GM19351 (cell line): ENCODE results near the gene IL1RL1.

ENCODE experiments used
- ATAC-seq: cut with Tn5 transposase; IDR thresholded peaks from one replicate; pipeline ENCODE4 v1.9.1; 2021; ENCODE audit warnings: mild to moderate bottlenecking, moderate library complexity; ENCODE audit not compliant: unreplicated experiment

The IL1RL1 gene

GRCh38 chr2:102310964-102311640, at the start of gene IL1RL1:
TSS of gene IL1RL1 (plus strand) at chr2:102311563. CDS start at chr2:102338265, 26,702 bp downstream.
- no peak for ATAC-seq

DNA sequence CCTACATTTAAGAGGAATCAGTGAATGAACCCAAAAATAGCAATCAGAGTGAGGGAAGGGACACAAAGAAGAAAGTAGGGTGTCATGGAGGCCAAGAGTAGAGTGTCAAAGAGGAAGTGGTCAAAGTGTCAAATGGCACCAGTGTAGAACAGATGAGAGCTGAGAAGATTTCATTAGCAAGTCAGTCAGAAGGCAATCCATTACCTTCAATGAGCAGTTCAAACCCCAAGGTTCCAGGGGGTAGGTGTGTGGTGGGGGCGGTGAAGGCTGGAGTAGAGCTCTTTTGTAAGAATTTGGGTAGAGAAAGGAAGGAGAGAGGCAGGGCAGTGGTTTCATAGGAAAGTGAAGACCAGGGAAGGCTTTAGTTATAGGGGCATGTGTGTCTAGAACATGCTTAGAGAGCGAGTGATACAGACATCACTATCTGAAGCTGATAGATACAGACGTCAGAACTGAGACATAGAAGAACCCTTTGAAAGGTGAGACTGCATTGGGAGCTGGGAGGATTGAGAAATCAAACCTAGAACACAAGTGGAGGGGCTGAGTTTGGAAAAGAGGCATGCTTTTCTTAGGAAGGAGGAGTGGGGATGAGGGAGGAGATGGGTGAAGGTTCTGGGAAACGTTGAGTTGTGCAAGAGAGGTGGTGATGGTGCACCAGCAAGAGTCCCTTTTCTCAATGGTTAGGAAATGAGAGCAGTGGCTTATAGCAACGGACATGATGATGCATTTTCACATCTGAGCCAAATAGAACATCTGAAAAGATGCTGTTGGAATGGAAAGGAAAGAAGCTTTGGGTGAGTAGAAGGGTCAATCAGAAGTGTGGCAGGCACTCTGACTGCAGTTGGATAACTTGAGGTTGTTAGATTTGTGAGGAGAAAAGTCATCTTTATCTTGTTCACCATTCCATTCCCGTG, 48.9 kb upstream of the IL1RL1 start:
- ATAC-seq: no peak

DNA sequence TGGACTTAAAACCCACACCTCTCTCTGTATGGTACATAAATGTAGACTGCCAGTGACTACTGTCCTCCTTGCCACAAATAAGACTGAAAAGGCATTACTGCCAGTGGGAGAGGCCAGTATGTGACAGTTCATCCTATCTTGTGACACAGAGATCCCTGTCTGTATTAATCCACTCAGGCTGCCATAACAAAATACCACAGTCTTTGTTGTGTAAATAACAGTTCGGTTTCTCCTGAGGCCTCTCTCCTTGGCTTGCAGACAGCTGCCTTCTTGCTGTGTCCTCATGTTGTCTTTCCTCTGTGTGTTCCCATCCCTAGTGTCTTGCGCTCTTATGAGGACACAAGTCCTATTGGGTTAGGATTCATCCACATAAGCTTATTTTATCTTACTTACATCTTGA, 46.4 kb upstream of the IL1RL1 start:
- ATAC-seq: no peak

GRCh38 chr2:102266204-102266603, 45.2 kb upstream of the IL1RL1 start:
- no peak for ATAC-seq

DNA sequence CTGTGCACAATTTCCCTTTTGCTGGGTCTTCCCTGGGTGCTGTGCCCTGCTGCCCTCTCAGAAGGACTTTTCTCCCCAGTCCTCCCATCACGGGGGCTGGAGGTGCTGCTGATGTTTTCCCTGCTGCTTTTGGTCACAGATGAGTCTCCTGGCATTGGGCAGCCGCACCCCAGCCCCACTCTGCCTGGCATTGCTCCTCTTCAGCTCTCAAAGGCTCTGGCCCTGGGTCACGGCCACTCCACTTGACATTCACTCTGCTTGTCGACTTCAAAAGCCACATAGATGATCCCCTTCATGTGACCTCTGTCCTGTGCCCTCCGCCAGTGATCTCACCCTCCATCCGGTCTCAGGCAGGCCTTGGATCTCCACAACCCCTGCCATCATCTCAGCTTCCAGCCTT, 43.6 kb upstream of the IL1RL1 start:
- ATAC-seq: no peak

DNA sequence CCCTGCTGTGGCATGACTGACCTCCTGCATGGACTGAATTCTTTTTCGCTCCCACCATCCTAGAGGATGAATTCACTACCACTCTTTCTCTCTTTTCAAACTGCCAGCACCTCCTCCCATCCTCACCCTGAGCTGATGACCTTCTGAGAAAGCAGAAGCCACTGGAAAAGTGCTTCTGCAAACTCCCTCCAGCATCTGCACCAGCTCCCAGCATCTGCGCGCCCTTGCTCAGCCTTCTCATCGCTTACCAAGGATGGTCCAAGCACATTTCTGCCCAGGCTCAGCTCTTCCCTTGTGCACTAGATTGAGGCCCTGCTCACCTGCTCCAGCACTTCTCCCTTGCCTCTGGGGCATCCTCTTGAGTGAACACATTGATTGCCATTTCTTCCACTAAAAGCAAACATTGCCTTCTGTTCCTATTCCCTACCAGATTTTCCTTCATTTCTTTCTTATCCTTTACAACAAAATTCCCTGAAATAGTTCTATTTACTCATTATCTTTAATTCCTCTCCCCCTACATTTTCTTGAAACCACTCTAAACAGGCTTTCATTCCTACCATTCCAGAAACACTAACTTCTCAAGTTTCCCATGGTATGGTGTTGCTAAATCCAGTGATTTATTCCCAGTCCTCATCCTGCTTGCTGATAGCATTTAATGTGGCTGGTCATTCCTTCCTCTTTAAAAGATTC, 42.7 kb upstream of the IL1RL1 start:
- no peak for ATAC-seq

DNA sequence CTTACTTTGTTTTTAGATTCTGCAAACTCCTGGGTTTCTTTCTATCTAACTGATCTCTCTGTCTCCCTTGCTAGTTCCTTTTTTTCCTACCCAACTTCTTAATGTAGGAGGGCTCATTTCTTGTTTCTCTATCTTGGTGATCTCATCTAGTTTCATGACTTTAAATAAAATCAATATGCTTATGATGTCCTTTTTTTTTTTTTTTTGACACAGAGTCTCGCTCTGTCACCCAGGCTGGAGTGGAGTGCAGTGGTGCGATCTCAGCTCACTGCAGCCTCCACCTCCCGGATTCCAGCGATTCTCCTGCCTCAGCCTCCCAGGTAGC, 42.2 kb upstream of the IL1RL1 start:
- no peak for ATAC-seq

DNA sequence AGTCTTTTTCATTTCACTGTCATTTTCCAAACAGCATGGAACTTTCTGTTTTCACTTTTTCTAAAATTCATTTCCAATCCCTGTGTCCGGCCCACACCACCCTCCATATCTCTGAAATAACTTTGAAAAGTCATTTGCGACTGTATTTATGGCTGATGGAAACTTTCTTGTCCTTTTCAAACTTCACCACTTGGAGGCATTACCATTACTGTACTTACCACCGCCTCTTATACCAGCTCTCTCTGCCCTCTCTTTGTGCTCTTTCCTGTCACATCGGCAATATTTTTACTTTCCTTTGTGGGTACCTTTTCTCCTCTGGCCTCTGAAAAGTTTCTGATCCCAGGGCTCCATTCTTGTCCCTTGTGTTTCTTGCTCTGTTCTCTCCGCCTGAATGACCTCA, 39.5 kb upstream of the IL1RL1 start:
- no peak for ATAC-seq

- no peak for ATAC-seq
These were observed 37.6 kb upstream of the IL1RL1 start for GRCh38 chr2:102273619-102274211.

- no peak for ATAC-seq
These were observed 34.7 kb upstream of the IL1RL1 start for GRCh38 chr2:102276549-102277201.

DNA sequence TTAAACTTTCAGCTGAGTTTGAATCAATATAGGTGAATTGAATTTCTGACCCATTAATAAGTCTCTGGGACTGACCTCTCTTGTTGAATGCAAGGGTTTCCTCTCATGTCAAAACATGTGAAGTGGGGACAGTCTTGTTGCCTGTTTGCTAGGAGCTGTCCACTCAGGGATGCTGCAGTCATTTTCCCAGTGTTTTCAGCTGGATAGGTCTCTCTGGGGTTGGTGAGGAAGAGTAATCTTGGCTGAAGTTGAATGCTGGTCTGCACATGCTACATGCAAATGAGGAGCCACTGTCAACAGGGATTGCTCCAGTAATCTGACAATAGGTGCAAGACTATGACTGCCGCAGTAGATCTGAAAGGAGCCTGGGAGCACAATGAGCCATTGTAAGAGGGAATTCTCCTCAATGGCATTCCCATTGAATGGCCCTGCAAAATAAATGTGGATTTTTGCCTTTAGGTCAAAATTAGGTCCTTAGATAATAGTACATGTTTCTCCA, 34.1 kb upstream of the IL1RL1 start:
- no peak for ATAC-seq

DNA sequence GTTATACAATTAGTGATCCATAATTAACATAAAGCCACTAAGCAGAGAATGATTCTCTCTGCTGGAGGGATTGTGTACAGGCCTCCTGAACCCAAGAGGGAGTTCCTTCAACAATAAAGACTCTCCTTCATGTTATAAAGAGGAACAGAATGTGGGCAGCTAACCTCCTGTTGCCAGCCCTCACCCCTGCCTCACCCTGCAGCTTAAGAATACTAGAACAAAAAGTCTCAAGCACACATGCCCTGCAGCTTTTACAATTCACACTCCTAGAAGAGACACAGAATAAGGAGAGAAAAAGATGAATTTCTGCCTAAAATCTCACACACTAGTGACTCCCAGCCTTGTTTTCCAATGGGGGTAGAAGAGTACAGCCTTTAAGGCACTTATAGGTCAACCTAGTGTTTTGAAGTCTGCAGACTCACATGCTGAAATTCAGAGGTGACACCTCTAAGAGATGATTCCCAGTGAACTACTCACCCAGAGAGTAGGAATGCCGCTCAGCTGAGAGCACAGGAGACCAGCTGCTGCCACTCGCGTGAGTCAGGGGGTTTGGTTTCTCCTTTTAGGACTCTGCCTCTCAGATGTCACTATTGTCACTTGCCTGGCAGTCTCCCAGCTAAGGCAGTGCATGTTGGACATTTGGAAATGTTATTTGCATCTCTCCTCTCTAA, 32.5 kb upstream of the IL1RL1 start:
- ATAC-seq: no peak

GRCh38 chr2:102279391-102279735, 32.0 kb upstream of the IL1RL1 start:
- no peak for ATAC-seq

- no peak for ATAC-seq
These were observed 28.7 kb upstream of the IL1RL1 start for GRCh38 chr2:102282678-102283091.

DNA sequence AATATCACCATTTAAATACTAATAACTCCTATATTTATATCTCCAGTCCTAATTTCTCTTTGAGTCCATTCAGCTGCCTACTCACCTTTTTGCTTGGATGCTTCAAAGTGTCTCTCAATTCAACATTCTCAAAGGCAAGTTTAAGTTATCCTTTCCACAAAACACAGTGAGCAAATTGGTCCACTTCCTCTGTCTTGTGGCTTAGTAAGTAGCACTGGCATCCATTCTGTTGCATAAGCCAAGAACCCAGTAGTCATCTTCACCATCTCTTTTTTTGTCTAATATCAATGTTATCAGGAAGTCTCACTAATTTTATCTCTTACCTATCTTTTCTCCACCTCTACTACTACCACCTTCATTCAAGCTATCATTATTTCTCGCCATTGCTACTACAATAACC, 27.4 kb upstream of the IL1RL1 start:
- no peak for ATAC-seq

DNA sequence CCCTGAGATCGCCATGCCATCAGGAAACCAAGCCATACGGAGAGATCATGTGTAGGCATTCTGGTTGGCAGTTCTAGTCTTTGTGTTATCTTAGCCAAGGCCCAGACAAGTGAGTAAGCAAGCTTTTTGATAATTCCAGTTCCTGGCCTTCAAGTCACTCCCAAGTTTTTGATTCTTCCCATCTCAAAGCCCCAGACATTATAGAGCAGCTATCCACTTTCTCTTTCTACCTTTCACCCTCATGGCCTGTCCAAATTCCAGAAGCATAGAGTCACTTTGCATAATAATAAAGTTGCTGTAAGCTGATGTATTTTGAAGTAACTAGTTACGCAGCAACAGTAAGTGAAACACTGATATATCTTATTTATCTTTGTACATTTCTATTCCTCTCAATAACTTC, 26.8 kb upstream of the IL1RL1 start:
- ATAC-seq: no peak

- no peak for ATAC-seq
These were observed 26.0 kb upstream of the IL1RL1 start for GRCh38 chr2:102285368-102285767.

DNA sequence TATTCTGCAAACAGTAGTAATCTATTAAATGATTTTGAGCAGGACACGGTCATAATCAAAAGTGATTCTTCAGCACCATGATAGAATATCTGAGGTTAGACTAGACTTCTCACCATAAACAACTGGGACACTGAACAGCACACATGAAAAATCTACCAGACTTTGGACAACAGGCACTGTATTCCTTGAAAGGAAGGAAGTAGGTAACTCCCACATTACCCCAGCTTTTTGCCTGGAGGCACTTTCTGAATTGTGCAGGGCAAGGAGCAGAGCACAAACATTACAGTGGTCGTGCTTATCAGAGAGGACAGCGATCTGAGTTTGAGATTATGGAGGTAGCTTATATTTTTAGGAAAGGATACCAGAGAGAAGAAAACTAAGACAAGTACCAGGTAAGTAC, 25.3 kb upstream of the IL1RL1 start:
- ATAC-seq: no peak

GRCh38 chr2:102289129-102289528, 22.2 kb upstream of the IL1RL1 start:
- no peak for ATAC-seq

DNA sequence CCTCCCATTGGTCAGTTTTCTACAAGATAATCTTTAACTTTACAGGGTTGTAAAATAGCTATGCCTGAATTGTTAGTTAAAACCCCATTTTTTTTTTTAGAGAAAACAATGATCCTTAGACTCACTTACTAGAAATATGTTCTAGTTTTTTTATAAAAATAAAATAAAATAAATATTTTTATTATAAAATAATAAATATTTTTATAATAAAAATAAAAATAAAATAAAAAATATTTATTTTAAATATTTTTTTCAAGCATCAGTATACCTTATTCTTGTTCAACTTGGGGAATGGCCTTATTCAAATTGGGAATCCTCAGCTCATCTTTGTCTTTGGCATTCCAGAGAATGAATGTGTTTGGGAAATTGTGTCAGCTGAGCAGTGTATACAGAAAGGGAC, 20.8 kb upstream of the IL1RL1 start:
- no peak for ATAC-seq
